Duodenal mucosa (tissue), 2 donors: ENCODE measurements around the gene GGA2.

Source experiments
- H3K27ac ChIP-seq: one replicate; pipeline ENCODE4 v1.7.0; 2013; ENCODE audit warnings: low read depth, low read length
- H3K27me3 ChIP-seq, 2 donors: one replicate each; pipeline ENCODE4 v1.7.0; 2013; ENCODE audit warnings: low read length in 2 of 2, control low read depth in 1 of 2; ENCODE audit not compliant: insufficient read depth in 2 of 2, control insufficient read depth in 1 of 2
- H3K36me3 ChIP-seq, 2 donors: one replicate each; pipeline ENCODE4 v1.7.0; 2013; ENCODE audit warnings: low read length in 2 of 2, control low read depth in 1 of 2; ENCODE audit not compliant: insufficient read depth in 2 of 2, control insufficient read depth in 1 of 2
- H3K4me1 ChIP-seq, 2 donors: one replicate each; pipeline ENCODE4 v1.7.0; 2013; ENCODE audit warnings: low read length in 2 of 2, control low read depth in 1 of 2; ENCODE audit not compliant: insufficient read depth in 2 of 2, control insufficient read depth in 1 of 2
- H3K4me3 ChIP-seq, 2 donors: one replicate each; pipeline ENCODE4 v1.7.0; 2013; ENCODE audit warnings: low read length in 2 of 2, low read depth in 1 of 2
- H3K9ac ChIP-seq, 2 donors: one replicate each; pipeline ENCODE4 v1.7.0; 2013; ENCODE audit warnings: low read length in 2 of 2, low read depth in 1 of 2
- H3K9me3 ChIP-seq, 2 donors: one replicate each; pipeline ENCODE4 v1.7.0; 2013; ENCODE audit warnings: low read length in 2 of 2, control low read depth in 1 of 2; ENCODE audit not compliant: control insufficient read depth in 1 of 2

Gene GGA2

GRCh38 chr16:23505180-23505665 is 5.1 kb downstream of the GGA2 start:
- Histone ChIP-seq H3K9me3 (no peaks in the 10 kb centered on the region), H3K9ac (no peak overlapping the region), H3K4me1 (peaks cover 41 to 47% of the 10 kb centered on the region in 2 donors), H3K36me3 (peaks cover 0 to 4% of the 10 kb centered on the region in 2 donors), H3K27ac (no peak overlapping the region), H3K27me3 (no peaks in the 10 kb centered on the region), H3K4me3 (no peak overlapping the region)

- Histone ChIP-seq H3K27ac (no peak overlapping the region), H3K27me3 (no peaks in the 10 kb centered on the region), H3K36me3 (peaks cover 0 to 4% of the 10 kb centered on the region in 2 donors), H3K9me3 (no peaks in the 10 kb centered on the region), H3K4me3 (no peak overlapping the region), H3K9ac (no peak overlapping the region), H3K4me1 (peaks cover 41 to 48% of the 10 kb centered on the region in 2 donors)
Observed at GRCh38 chr16:23504453-23505179, 5.7 kb downstream of the GGA2 start.

GRCh38 chr16:23504076-23504452 is 6.2 kb downstream of the GGA2 start:
- H3K9ac ChIP-seq, result no peak overlapping the region
- H3K36me3 ChIP-seq, result peaks cover 0 to 4% of the 10 kb centered on the region in 2 donors
- H3K4me3 ChIP-seq, result no peak overlapping the region
- H3K27ac ChIP-seq, result no peak overlapping the region
- H3K9me3 ChIP-seq, result no peaks in the 10 kb centered on the region
- peaks cover 36 to 48% of the 10 kb centered on the region in 2 donors for H3K4me1 ChIP-seq
- H3K27me3 ChIP-seq, result no peaks in the 10 kb centered on the region

- peaks cover 0 to 4% of the 10 kb centered on the region in 2 donors for H3K36me3 ChIP-seq
- no peak overlapping the region for H3K4me3 ChIP-seq
- H3K27me3 ChIP-seq, result no peaks in the 10 kb centered on the region
- H3K9me3 ChIP-seq, result no peaks in the 10 kb centered on the region
- H3K27ac ChIP-seq, result no peak overlapping the region
- H3K4me1 ChIP-seq, result peaks cover 26 to 40% of the 10 kb centered on the region in 2 donors
- no peak overlapping the region for H3K9ac ChIP-seq
Observed at GRCh38 chr16:23502466-23502865, 7.8 kb downstream of the GGA2 start.

- Histone ChIP-seq H3K9ac (no peak overlapping the region), H3K4me1 (peaks cover 23 to 37% of the 10 kb centered on the region in 2 donors), H3K36me3 (peaks cover 0 to 3% of the 10 kb centered on the region in 2 donors), H3K9me3 (no peaks in the 10 kb centered on the region), H3K4me3 (no peak overlapping the region), H3K27ac (no peak overlapping the region), H3K27me3 (no peaks in the 10 kb centered on the region)
Observed at GRCh38 chr16:23501291-23501690, 9.0 kb downstream of the GGA2 start.

- Histone ChIP-seq H3K36me3 (no peaks in the 10 kb centered on the region), H3K4me1 (peaks cover 20 to 33% of the 10 kb centered on the region in 2 donors), H3K9me3 (no peaks in the 10 kb centered on the region), H3K27ac (no peak overlapping the region), H3K27me3 (no peaks in the 10 kb centered on the region), H3K9ac (no peak overlapping the region), H3K4me3 (no peak overlapping the region)
Observed at GRCh38 chr16:23500862-23501225, 9.4 kb downstream of the GGA2 start.

GRCh38 chr16:23500212-23500861 is 10.0 kb downstream of the GGA2 start:
- Histone ChIP-seq H3K27ac (no peak overlapping the region), H3K4me1 (peaks cover 20 to 31% of the 10 kb centered on the region in 2 donors), H3K9ac (no peak overlapping the region), H3K36me3 (peaks cover 0 to 5% of the 10 kb centered on the region in 2 donors), H3K27me3 (no peaks in the 10 kb centered on the region), H3K9me3 (no peaks in the 10 kb centered on the region), H3K4me3 (no peak overlapping the region)

GRCh38 chr16:23499801-23500200 is 10.5 kb downstream of the GGA2 start:
- H3K36me3 ChIP-seq, result peaks cover 0 to 9% of the 10 kb centered on the region in 2 donors
- no peaks in the 10 kb centered on the region for H3K9me3 ChIP-seq
- no peaks in the 10 kb centered on the region for H3K27me3 ChIP-seq
- no peak overlapping the region for H3K27ac ChIP-seq
- H3K9ac ChIP-seq, result no peak overlapping the region
- H3K4me3 ChIP-seq, result no peak overlapping the region
- H3K4me1 ChIP-seq, result peaks cover 14 to 28% of the 10 kb centered on the region in 2 donors

- no peaks in the 10 kb centered on the region for H3K27me3 ChIP-seq
- H3K4me3 ChIP-seq, result no peak overlapping the region
- peaks cover 7 to 19% of the 10 kb centered on the region in 2 donors for H3K4me1 ChIP-seq
- peaks cover 3 to 18% of the 10 kb centered on the region in 2 donors for H3K36me3 ChIP-seq
- no peak overlapping the region for H3K9ac ChIP-seq
- H3K9me3 ChIP-seq, result no peaks in the 10 kb centered on the region
- no peak overlapping the region for H3K27ac ChIP-seq
Observed at GRCh38 chr16:23498863-23499262, 11.4 kb downstream of the GGA2 start.

GRCh38 chr16:23497543-23497868 is 12.8 kb downstream of the GGA2 start:
- peaks cover 15 to 32% of the 10 kb centered on the region in 2 donors for H3K36me3 ChIP-seq
- H3K4me1 ChIP-seq, result peaks cover 7 to 19% of the 10 kb centered on the region in 2 donors
- H3K27me3 ChIP-seq, result no peaks in the 10 kb centered on the region
- H3K27ac ChIP-seq, result no peak overlapping the region
- H3K9me3 ChIP-seq, result no peaks in the 10 kb centered on the region
- H3K9ac ChIP-seq, result no peak overlapping the region
- no peak overlapping the region for H3K4me3 ChIP-seq
